ENCODE results near the gene TAF1B.

Gene TAF1B

GRCh38 chr2:9968553-9969497 is 125.6 kb downstream of the TAF1B start:
- no peak for DNase-seq

GRCh38 chr2:9970200-9971044 is 127.1 kb downstream of the TAF1B start:
- DNase-seq = peak; percentile 64

- no peak for DNase-seq
Measured at GRCh38 chr2:9971105-9971818, 128.0 kb downstream of the TAF1B start.

- no peak for DNase-seq
Measured at GRCh38 chr2:9971890-9972289, 128.6 kb downstream of the TAF1B start.

GRCh38 chr2:9972621-9973479 is 129.6 kb downstream of the TAF1B start:
- no peak for DNase-seq

- no peak for DNase-seq
Measured at GRCh38 chr2:9973690-9974089, 130.4 kb downstream of the TAF1B start.

- DNase-seq = no peak
Measured at GRCh38 chr2:9974343-9974742, 131.1 kb downstream of the TAF1B start.

GRCh38 chr2:9975328-9975727 is 132.1 kb downstream of the TAF1B start:
- no peak for DNase-seq

- no peak for DNase-seq
Measured at GRCh38 chr2:9975805-9976447, 132.7 kb downstream of the TAF1B start.

- no peak for DNase-seq
Measured at GRCh38 chr2:9979977-9980376, 136.7 kb downstream of the TAF1B start.

- DNase-seq = no peak
Measured at GRCh38 chr2:9980520-9980919, 137.2 kb downstream of the TAF1B start.

- DNase-seq = no peak
Measured at GRCh38 chr2:9981655-9982054, 138.4 kb downstream of the TAF1B start.

GRCh38 chr2:9982248-9982647 is 139.0 kb downstream of the TAF1B start:
- peak; percentile 67 for DNase-seq

- no peak for DNase-seq
Measured at GRCh38 chr2:9982891-9983290, 139.6 kb downstream of the TAF1B start.

GRCh38 chr2:9983401-9984216 is 140.3 kb downstream of the TAF1B start:
- no peak for DNase-seq
